Ishikawa (cell line): ENCODE data around the gene POTED.
"Not testable (repeated sequence)": the region's sequence is repeated elsewhere in the genome, so short reads cannot be mapped to it uniquely, and the experiment has no call there.

Experiments
- EP300 ChIP-seq: IDR thresholded peaks from 2 replicates; pipeline ENCODE4 v1.6.1; 2012; ENCODE audit warnings: borderline replicate concordance
- NFIC ChIP-seq: IDR thresholded peaks from 2 replicates; pipeline ENCODE4 v1.6.1; 2012
- TEAD4 ChIP-seq: IDR thresholded peaks from 2 replicates; pipeline ENCODE4 v1.6.1; 2012

Gene POTED

GRCh38 chr21:13609477-13609876 is at the start of gene POTED:
POTED (plus strand) TSS chr21:13609777; CDS start chr21:13610229, 452 bp downstream.
- TF ChIP-seq NFIC, EP300, TEAD4: not testable (repeated sequence)
